PFSK-1 (cell line): ENCODE measurements around the gene TRAF1.

Experiments used
- POLR2AphosphoS5 ChIP-seq: IDR thresholded peaks from 2 replicates; pipeline ENCODE4 v1.6.1; 2012; ENCODE audit warnings: low read depth, mild to moderate bottlenecking, control low read depth, low read length, moderate library complexity
- SIN3A ChIP-seq: IDR thresholded peaks from 2 replicates; pipeline ENCODE4 v1.6.1; 2012; ENCODE audit warnings: mild to moderate bottlenecking, low read length, moderate library complexity, borderline replicate concordance; ENCODE audit not compliant: insufficient read depth

- TF ChIP-seq SIN3A (no peak), POLR2AphosphoS5 (no peak)
Observed at GRCh38 chr9:120929229-120929791, 2.7 kb upstream of the TRAF1 start.
